ENCODE data around the gene CARD11.

- TF ChIP-seq CTCF (IDR thresholded peaks at IDR 0.05) (no peak), EP300 (IDR thresholded peaks at IDR 0.05) (no peak), POLR2A (IDR thresholded peaks at IDR 0.05) (no peak)
These were observed 45.8 kb upstream of the CARD11 start for GRCh38 chr7:3089493-3089892.

Measured in ovary (tissue), 3 donors.